Fibroblast of the conjunctiva (primary cell): ENCODE data around the gene DR1.

Source experiments
- DNase-seq: peaks from one replicate; pipeline ENCODE4 v3.0.0-alpha.2; 2010; ENCODE audit warnings: low read depth

DR1 gene

DNA sequence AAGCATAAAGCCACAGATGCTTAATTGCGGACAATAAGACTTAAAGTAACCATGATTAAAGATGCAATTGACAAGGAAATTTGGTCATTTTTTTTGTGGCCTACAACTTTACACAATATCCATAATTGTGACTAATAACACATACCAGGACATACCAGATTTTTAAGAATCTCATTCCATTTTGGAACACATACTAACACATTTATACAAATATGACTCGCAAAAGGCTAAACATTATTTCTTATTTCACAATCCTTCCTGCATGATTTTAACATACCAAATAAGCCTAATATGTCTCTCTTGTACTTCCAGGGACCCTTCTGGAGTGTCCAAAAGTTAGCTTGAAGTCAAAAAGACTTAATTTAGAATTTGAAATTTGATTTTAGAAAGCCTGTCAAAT, 48.8 kb downstream of the DR1 start:
- no peak for DNase-seq

- DNase-seq: no peak
These were observed 49.5 kb downstream of the DR1 start for GRCh38 chr1:93395195-93395594.

DNA sequence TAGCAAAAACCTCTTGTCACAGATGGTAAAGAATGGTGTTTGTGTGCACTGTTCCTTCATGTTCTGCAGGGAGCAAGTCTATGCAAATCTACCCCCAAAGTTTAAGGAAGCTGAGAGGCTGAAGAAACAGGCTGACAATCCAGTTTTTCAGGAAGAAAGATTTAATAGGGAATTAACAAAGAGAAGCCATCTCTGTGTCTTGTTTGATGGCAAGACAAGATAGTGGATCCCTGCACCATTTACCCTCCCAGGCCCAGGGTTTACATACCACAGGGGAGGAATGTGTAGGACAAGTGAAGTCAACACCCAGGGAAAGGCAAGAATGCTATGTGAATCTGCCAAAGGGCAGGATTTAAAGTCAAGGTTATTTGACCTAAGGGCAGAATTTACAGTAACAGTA, 54.1 kb downstream of the DR1 start:
- DNase-seq: no peak

- no peak for DNase-seq
These were observed 62.5 kb downstream of the DR1 start for GRCh38 chr1:93408203-93408602.

GRCh38 chr1:93411000-93411399, 65.3 kb downstream of the DR1 start:
- DNase-seq: no peak

- no peak for DNase-seq
These were observed 69.0 kb downstream of the DR1 start for GRCh38 chr1:93414749-93415148.

DNA sequence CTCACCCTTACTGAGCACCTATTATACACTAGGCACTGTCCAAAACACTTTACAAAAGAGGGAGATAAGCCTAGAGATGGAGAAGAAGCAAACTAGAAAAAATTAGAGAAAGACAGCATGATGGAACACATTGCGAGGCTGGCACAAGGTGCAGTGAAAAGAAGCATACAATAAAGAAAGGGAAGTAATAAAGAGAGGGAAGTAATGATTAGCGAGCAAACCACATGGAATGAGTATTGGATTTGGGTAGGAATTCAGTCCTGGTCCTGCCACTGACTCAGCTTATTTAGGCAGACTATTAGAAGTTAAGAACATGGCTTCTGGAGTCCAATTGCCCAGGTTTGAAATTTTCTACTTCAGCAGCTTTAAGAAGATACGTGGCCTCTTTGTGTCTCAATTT, 69.6 kb downstream of the DR1 start:
- no peak for DNase-seq

DNA sequence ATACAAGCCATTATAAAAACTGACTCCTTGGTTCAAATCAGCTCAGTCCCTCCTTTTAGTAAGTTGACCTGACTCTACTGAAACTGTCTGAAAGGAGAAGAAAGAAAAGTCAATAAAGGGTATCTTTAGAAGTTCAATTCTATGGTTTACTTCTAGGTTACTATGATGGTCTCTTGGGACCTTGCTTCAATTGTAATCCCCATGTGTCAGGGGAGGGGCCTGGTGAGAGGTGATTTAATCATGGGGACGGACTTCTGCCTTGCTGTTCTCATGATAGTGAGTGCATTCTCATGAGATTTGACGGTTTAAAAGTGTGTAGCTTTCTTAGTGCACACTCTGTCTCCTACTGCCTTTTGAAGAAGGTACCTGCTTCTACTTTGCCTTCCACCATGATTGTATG, 70.5 kb downstream of the DR1 start:
- no peak for DNase-seq
